Chondrocyte (in vitro differentiated cells): Measurements from ENCODE around the gene TDP2. TPM values are rescaled to one million over a fixed set of nuclear protein-coding genes. Genes with fewer than 3 reads are reported as not detected.

Experiments used
- DNase-seq: peaks from one replicate; pipeline ENCODE4 v3.0.0; 2021; ENCODE audit warnings: mixed read lengths, low spot score
- H3K27ac Mint-ChIP-seq: one replicate; pipeline ENCODE4 v1.8.0; 2021; ENCODE audit warnings: mild to moderate bottlenecking, moderate library complexity, mixed read lengths; ENCODE audit not compliant: unreplicated experiment
- H3K27me3 Mint-ChIP-seq: 2 replicates; pipeline ENCODE4 v1.8.0; 2021; ENCODE audit warnings: low read depth, mixed read lengths
- H3K36me3 Mint-ChIP-seq: 2 replicates; pipeline ENCODE4 v1.8.0; 2021; ENCODE audit warnings: low read depth, mixed read lengths
- H3K4me1 Mint-ChIP-seq: 2 replicates; pipeline ENCODE4 v1.8.0; 2021; ENCODE audit warnings: low read depth, mild to moderate bottlenecking, mixed read lengths
- H3K4me3 Mint-ChIP-seq: one replicate; pipeline ENCODE4 v1.8.0; 2021; ENCODE audit warnings: mild to moderate bottlenecking, moderate library complexity, mixed read lengths; ENCODE audit not compliant: unreplicated experiment
- H3K9me3 Mint-ChIP-seq: 2 replicates; pipeline ENCODE4 v1.8.0; 2021; ENCODE audit warnings: low read depth, mixed read lengths
- CTCF ChIP-seq: fragments of 200-600 bp; sonication (generic); IDR thresholded peaks from 2 replicates; pipeline ENCODE4 v1.5.0; 2021; ENCODE audit warnings: antibody characterized with exemption, mild to moderate bottlenecking, moderate library complexity
- total RNA-seq: library from RNA; stranded (reverse); gene quantifications from 3 replicates; pipeline ENCODE4 v1.2.1, GENCODE V29; 2021

Gene TDP2
- total RNA-seq, 1 donor from 2014 or later, result 23.4 TPM

GRCh38 chr6:24630856-24631505, 35.7 kb downstream of the TDP2 start:
- peaks cover 3% of the 10 kb centered on the region for H3K36me3 Mint-ChIP-seq
- DNase-seq, result no peak
- no peaks in the 10 kb centered on the region for H3K4me1 Mint-ChIP-seq
- H3K4me3 Mint-ChIP-seq, result no peak overlapping the region
- H3K9me3 Mint-ChIP-seq, result no peaks in the 10 kb centered on the region
- peaks cover 16% of the 10 kb centered on the region for H3K27me3 Mint-ChIP-seq
- H3K27ac Mint-ChIP-seq, result no peak overlapping the region
- TF ChIP-seq CTCF, result no peak

DNA sequence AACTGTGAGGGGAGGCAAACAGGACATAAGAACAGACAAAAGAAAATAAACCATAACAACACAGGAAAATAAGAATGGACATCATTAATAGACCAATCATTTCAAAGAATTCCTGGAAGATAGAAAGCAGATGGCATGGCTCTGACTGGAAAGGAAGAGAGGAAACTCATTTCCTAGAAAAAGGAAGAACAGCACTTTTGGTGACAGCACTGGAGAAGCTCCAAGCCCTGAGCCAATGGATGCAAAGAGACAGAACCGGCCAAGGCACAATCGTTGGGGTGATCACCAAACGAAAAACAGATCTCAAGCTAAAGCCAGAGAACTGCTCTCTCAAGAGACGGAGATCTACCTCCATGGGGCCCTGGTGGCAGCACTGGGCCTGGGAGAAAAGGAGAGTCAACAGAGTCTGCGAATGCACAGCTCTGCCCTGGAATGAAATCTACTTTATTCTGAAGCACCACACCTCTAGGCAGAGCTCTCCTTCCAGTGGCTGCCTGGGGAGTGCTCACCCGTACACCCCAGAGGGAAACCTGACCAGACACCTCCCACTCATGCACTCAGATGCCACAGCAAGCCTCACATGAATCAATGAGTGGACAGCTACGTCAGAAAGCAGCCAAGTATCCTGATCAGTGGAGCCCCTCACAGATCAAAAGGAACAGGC, 44.9 kb downstream of the TDP2 start:
- H3K36me3 Mint-ChIP-seq, result no peaks in the 10 kb centered on the region
- H3K4me1 Mint-ChIP-seq, result no peaks in the 10 kb centered on the region
- peaks cover 4% of the 10 kb centered on the region for H3K27me3 Mint-ChIP-seq
- H3K27ac Mint-ChIP-seq, result no peak overlapping the region
- H3K4me3 Mint-ChIP-seq, result no peak overlapping the region
- no peaks in the 10 kb centered on the region for H3K9me3 Mint-ChIP-seq
- TF ChIP-seq CTCF, result no peak
- DNase-seq, result no peak

- no peak for DNase-seq
- Mint-ChIP-seq H3K36me3 (no peaks in the 10 kb centered on the region), H3K9me3 (no peaks in the 10 kb centered on the region), H3K4me3 (no peak overlapping the region), H3K27me3 (peaks cover 2% of the 10 kb centered on the region), H3K4me1 (no peaks in the 10 kb centered on the region), H3K27ac (no peak overlapping the region)
- TF ChIP-seq CTCF, result no peak
Measured at GRCh38 chr6:24620637-24621036, 46.1 kb downstream of the TDP2 start.

DNA sequence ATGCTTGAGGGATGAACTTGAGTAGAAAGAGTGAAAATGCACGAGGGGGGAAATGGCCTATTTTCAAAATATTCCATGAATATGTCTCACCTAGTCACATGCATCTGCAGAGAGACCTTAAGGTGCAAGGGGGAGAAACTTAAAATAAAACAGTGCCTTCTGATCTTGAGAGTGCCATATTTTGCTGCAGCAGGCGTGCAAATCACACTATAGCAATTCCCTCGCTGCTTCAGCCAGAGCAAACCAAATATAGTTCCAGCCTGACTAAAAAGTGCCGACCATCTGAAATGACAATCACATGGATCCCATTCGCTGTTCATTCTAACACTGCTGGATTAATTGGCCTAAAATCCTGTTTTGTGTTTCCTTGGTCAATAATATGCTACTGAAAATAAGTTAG, 47.0 kb downstream of the TDP2 start:
- H3K4me3 Mint-ChIP-seq, result no peak overlapping the region
- no peaks in the 10 kb centered on the region for H3K4me1 Mint-ChIP-seq
- DNase-seq, result no peak
- peaks cover 3% of the 10 kb centered on the region for H3K27me3 Mint-ChIP-seq
- no peak for TF ChIP-seq CTCF
- H3K27ac Mint-ChIP-seq, result no peak overlapping the region
- H3K36me3 Mint-ChIP-seq, result no peaks in the 10 kb centered on the region
- no peaks in the 10 kb centered on the region for H3K9me3 Mint-ChIP-seq

- H3K4me3 Mint-ChIP-seq, result no peak overlapping the region
- peaks cover 12% of the 10 kb centered on the region for H3K27me3 Mint-ChIP-seq
- no peak for DNase-seq
- H3K27ac Mint-ChIP-seq, result no peak overlapping the region
- no peaks in the 10 kb centered on the region for H3K36me3 Mint-ChIP-seq
- H3K4me1 Mint-ChIP-seq, result no peaks in the 10 kb centered on the region
- H3K9me3 Mint-ChIP-seq, result no peaks in the 10 kb centered on the region
- no peak for TF ChIP-seq CTCF
Measured at GRCh38 chr6:24614648-24615047, 52.1 kb downstream of the TDP2 start.
